ENCODE measurements around the gene PPP1R10.

Gene PPP1R10

DNA sequence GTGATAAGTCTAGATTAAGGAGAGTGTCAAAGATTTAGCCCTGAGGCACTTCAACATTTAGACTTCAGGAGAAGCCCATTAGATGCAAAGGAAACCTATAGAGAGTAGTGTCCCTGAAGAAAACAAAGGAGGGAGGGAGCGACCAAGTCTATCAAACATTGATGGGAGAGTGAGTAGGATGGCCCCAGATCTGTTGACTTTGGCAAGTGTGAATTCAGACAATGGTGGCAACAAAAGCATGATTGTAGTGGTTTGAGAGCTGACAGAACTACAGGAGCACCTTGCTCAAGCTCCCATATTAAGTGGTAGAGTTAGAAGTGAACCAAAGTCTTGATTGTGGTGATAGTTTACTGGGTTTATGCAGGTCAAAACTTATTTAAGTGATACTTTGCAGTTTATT is 46.8 kb downstream of the PPP1R10 start:
- Histone ChIP-seq H4K20me1 (ENCODE audit: low read depth, low read length) (peaks cover 25% of the 10 kb centered on the region; the same call in 1 of the 2 replicates), H3K9ac (ENCODE audit: low read length) (peak overlapping the region; percentile 74), H3K4me3 (ENCODE audit: insufficient read depth, low read length, poor library complexity, severe bottlenecking) (peak overlapping the region; percentile 87), H3K4me2 (ENCODE audit: low read depth, low read length, poor library complexity, severe bottlenecking) (peak overlapping the region; percentile 76), H2AFZ (ENCODE audit: low read depth, low read length, severe bottlenecking) (peak overlapping the region; percentile 95), H3K27me3 (ENCODE audit: low read length) (no peaks in the 10 kb centered on the region), H3K79me2 (ENCODE audit: insufficient read depth, low read length) (peaks cover 39% of the 10 kb centered on the region), H3K36me3 (ENCODE audit: low read length) (no peaks in the 10 kb centered on the region), H3K27ac (ENCODE audit: low read depth, low read length) (no peak overlapping the region), H3K9me3 (ENCODE audit: insufficient read depth, low read length) (no peaks in the 10 kb centered on the region), H3K9me2 (replicated peaks; ENCODE audit: insufficient read depth, low read length) (no peaks in the 10 kb centered on the region), H3F3A (ENCODE audit: insufficient read depth) (peaks cover 14% of the 10 kb centered on the region; the same call in 1 of the 2 replicates)
- no peak for TF ChIP-seq EZH2phosphoT487 (conservative IDR thresholded peaks at IDR 0.05; ENCODE audit: low read length)
- TF ChIP-seq, protein P1, sequence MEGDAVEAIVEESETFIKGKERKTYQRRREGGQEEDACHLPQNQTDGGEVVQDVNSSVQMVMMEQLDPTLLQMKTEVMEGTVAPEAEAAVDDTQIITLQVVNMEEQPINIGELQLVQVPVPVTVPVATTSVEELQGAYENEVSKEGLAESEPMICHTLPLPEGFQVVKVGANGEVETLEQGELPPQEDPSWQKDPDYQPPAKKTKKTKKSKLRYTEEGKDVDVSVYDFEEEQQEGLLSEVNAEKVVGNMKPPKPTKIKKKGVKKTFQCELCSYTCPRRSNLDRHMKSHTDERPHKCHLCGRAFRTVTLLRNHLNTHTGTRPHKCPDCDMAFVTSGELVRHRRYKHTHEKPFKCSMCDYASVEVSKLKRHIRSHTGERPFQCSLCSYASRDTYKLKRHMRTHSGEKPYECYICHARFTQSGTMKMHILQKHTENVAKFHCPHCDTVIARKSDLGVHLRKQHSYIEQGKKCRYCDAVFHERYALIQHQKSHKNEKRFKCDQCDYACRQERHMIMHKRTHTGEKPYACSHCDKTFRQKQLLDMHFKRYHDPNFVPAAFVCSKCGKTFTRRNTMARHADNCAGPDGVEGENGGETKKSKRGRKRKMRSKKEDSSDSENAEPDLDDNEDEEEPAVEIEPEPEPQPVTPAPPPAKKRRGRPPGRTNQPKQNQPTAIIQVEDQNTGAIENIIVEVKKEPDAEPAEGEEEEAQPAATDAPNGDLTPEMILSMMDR (IDR thresholded peaks at IDR 0.05; ENCODE audit: insufficient read depth, low read length, poor library complexity, severe bottlenecking) = no peak

DNA sequence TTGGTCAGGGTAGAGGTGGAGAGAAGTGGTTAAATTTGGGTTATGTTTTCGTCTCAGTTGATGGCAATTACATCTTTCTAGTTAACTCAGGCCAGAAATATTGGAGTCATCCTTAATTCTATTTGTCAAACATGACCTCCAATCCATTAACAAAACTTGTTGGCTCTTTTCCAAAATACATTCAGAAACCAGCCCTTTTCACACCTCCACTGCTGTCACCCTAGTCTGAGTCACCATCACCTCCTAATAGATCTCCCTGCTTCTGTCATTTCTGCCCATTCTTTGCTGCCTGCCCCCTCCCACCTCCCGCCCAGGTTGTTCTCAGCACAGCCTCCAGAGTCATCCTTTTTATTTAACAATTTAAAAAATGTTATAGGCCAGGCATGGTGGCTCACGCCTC is 48.8 kb downstream of the PPP1R10 start:
- Histone ChIP-seq H3K36me3 (ENCODE audit: low read length) (no peaks in the 10 kb centered on the region), H3K9me3 (ENCODE audit: insufficient read depth, low read length) (no peaks in the 10 kb centered on the region), H3K9ac (ENCODE audit: low read length) (no peak overlapping the region), H3K9me2 (replicated peaks; ENCODE audit: insufficient read depth, low read length) (no peaks in the 10 kb centered on the region), H4K20me1 (ENCODE audit: low read depth, low read length) (peaks cover 13% of the 10 kb centered on the region; the same call in 1 of the 2 replicates), H3K4me2 (ENCODE audit: low read depth, low read length, poor library complexity, severe bottlenecking) (no peak overlapping the region), H3K27me3 (ENCODE audit: low read length) (no peaks in the 10 kb centered on the region), H3F3A (ENCODE audit: insufficient read depth) (peaks cover 25% of the 10 kb centered on the region), H3K27ac (ENCODE audit: low read depth, low read length) (no peak overlapping the region), H3K4me3 (ENCODE audit: insufficient read depth, low read length, poor library complexity, severe bottlenecking) (no peak overlapping the region), H2AFZ (ENCODE audit: low read depth, low read length, severe bottlenecking) (no peak overlapping the region), H3K79me2 (ENCODE audit: insufficient read depth, low read length) (peaks cover 19% of the 10 kb centered on the region)
- TF ChIP-seq, protein P1 (IDR thresholded peaks at IDR 0.05; ENCODE audit: insufficient read depth, low read length, poor library complexity, severe bottlenecking) = no peak
- TF ChIP-seq EZH2phosphoT487 (conservative IDR thresholded peaks at IDR 0.05; ENCODE audit: low read length) = no peak

GRCh38 chr6:30565772-30566171 is 51.3 kb downstream of the PPP1R10 start:
- no peak overlapping the region for H2AFZ ChIP-seq (ENCODE audit: low read depth, low read length, severe bottlenecking)
- H3K4me2 ChIP-seq (ENCODE audit: low read depth, low read length, poor library complexity, severe bottlenecking) = no peak overlapping the region
- no peak overlapping the region for H3K9ac ChIP-seq (ENCODE audit: low read length)
- H3K4me3 ChIP-seq (ENCODE audit: insufficient read depth, low read length, poor library complexity, severe bottlenecking) = no peak overlapping the region
- H4K20me1 ChIP-seq (ENCODE audit: low read depth, low read length) = no peaks in the 10 kb centered on the region
- no peak overlapping the region; the same call in 1 of the 2 replicates for H3K27ac ChIP-seq (ENCODE audit: low read depth, low read length)
- no peaks in the 10 kb centered on the region for H3K9me3 ChIP-seq (ENCODE audit: insufficient read depth, low read length)
- peaks cover 28% of the 10 kb centered on the region for H3F3A ChIP-seq (ENCODE audit: insufficient read depth)
- 0 out of 2 replicates have a peak, but pooled peaks cover 6% of the 10 kb centered on the region for H3K79me2 ChIP-seq (ENCODE audit: insufficient read depth, low read length)
- TF ChIP-seq, protein P1 (IDR thresholded peaks at IDR 0.05; ENCODE audit: insufficient read depth, low read length, poor library complexity, severe bottlenecking) = no peak
- no peak for TF ChIP-seq EZH2phosphoT487 (conservative IDR thresholded peaks at IDR 0.05; ENCODE audit: low read length)
- H3K36me3 ChIP-seq (ENCODE audit: low read length) = 0 out of 2 replicates have a peak, but pooled peaks cover 3% of the 10 kb centered on the region
- H3K9me2 ChIP-seq (replicated peaks; ENCODE audit: insufficient read depth, low read length) = no peaks in the 10 kb centered on the region
- H3K27me3 ChIP-seq (ENCODE audit: low read length) = no peaks in the 10 kb centered on the region
